COLO668 (cell line): ENCODE results near the gene HCN1.
"Not testable (repeated sequence)": the region's sequence is repeated elsewhere in the genome, so short reads cannot be mapped to it uniquely, and the experiment has no call there.

ENCODE experiments used
- DNase-seq: peaks from one replicate; lab custom pipeline; 2025; ENCODE audit not compliant: unreplicated experiment; lab: John Stamatoyannopoulos, UW

The HCN1 gene

GRCh38 chr5:45622365-45622764, 73.8 kb downstream of the HCN1 start:
- DNase-seq, result no peak

GRCh38 chr5:45617859-45618416, 78.2 kb downstream of the HCN1 start:
- DNase-seq, result no peak

GRCh38 chr5:45609661-45610060, 86.5 kb downstream of the HCN1 start:
- DNase-seq, result no peak

GRCh38 chr5:45604092-45604491, 92.1 kb downstream of the HCN1 start:
- no peak for DNase-seq

GRCh38 chr5:45601424-45601823, 94.8 kb downstream of the HCN1 start:
- DNase-seq, result no peak

GRCh38 chr5:45596320-45596719, 99.9 kb downstream of the HCN1 start:
- DNase-seq, result no peak

- DNase-seq, result not testable (repeated sequence)
These were observed 110.2 kb downstream of the HCN1 start for GRCh38 chr5:45586001-45586400.

GRCh38 chr5:45578270-45578669, 117.9 kb downstream of the HCN1 start:
- no peak for DNase-seq

GRCh38 chr5:45568813-45569212, 127.4 kb downstream of the HCN1 start:
- no peak for DNase-seq

- no peak for DNase-seq
These were observed 153.8 kb downstream of the HCN1 start for GRCh38 chr5:45542421-45542820.

GRCh38 chr5:45533663-45534062, 162.5 kb downstream of the HCN1 start:
- no peak for DNase-seq

- DNase-seq, result no peak
These were observed 163.2 kb downstream of the HCN1 start for GRCh38 chr5:45532826-45533624.

GRCh38 chr5:45521067-45521466, 175.1 kb downstream of the HCN1 start:
- no peak for DNase-seq

GRCh38 chr5:45512521-45512920, 183.7 kb downstream of the HCN1 start:
- no peak for DNase-seq

- DNase-seq, result no peak
These were observed 186.8 kb downstream of the HCN1 start for GRCh38 chr5:45509371-45509770.

GRCh38 chr5:45508135-45508534, 188.0 kb downstream of the HCN1 start:
- no peak for DNase-seq

- no peak for DNase-seq
These were observed 189.0 kb downstream of the HCN1 start for GRCh38 chr5:45507178-45507577.

- not testable (repeated sequence) for DNase-seq
These were observed 197.2 kb downstream of the HCN1 start for GRCh38 chr5:45499006-45499405.

GRCh38 chr5:45491368-45491767, 204.8 kb downstream of the HCN1 start:
- no peak for DNase-seq

- no peak for DNase-seq
These were observed 211.4 kb downstream of the HCN1 start for GRCh38 chr5:45484781-45485180.

GRCh38 chr5:45454114-45454513, 242.1 kb downstream of the HCN1 start:
- no peak for DNase-seq

GRCh38 chr5:45444856-45445255, 251.3 kb downstream of the HCN1 start:
- DNase-seq, result not testable (repeated sequence)

- DNase-seq, result no peak
These were observed 255.7 kb downstream of the HCN1 start for GRCh38 chr5:45440466-45440865.
